H9 (cell line): ENCODE measurements around the gene UROS. TPM values are rescaled to one million over a fixed set of nuclear protein-coding genes. Genes with fewer than 3 reads are reported as not detected.

Experiments used
- DNase-seq: peaks from one replicate; pipeline ENCODE4 v3.0.0-alpha.2; 2017
- H2AFZ ChIP-seq: one replicate; pipeline ENCODE4 v1.6.1; 2013; ENCODE audit warnings: mild to moderate bottlenecking, low read length, control low read depth, moderate library complexity
- H2AK5ac ChIP-seq: 2 replicates; pipeline ENCODE4 v1.6.1; 2013; ENCODE audit warnings: low read length, control low read depth, mixed read lengths; ENCODE audit not compliant: insufficient read length
- H2BK120ac ChIP-seq: one replicate; pipeline ENCODE4 v1.6.1; 2013; ENCODE audit warnings: low read depth, mild to moderate bottlenecking, low read length, control low read depth, inconsistent platforms; ENCODE audit not compliant: poor library complexity, severe bottlenecking
- H2BK12ac ChIP-seq: 2 replicates; pipeline ENCODE4 v1.6.1; 2013; ENCODE audit warnings: low read length, control low read depth, mixed read lengths, low read depth; ENCODE audit not compliant: insufficient read length
- H2BK15ac ChIP-seq: 2 replicates; pipeline ENCODE4 v1.6.1; 2013; ENCODE audit warnings: low read depth, low read length, control low read depth
- H2BK20ac ChIP-seq: one replicate; pipeline ENCODE4 v1.6.1; 2013; ENCODE audit warnings: low read depth, mild to moderate bottlenecking, low read length, control low read depth, inconsistent platforms; ENCODE audit not compliant: poor library complexity, severe bottlenecking
- H2BK5ac ChIP-seq: 2 replicates; pipeline ENCODE4 v1.6.1; 2013; ENCODE audit warnings: low read length, control low read depth, mixed read lengths; ENCODE audit not compliant: insufficient read length
- H3K14ac ChIP-seq: 2 replicates; pipeline ENCODE4 v1.6.1; 2013; ENCODE audit warnings: low read length, control low read depth; ENCODE audit not compliant: insufficient read depth
- H3K18ac ChIP-seq: 2 replicates; pipeline ENCODE4 v1.6.1; 2013; ENCODE audit warnings: low read depth, mild to moderate bottlenecking, mixed read lengths, low read length, control low read depth; ENCODE audit not compliant: insufficient read length
- H3K23ac ChIP-seq: 2 replicates; pipeline ENCODE4 v1.6.1; 2013; ENCODE audit warnings: low read length, control low read depth, mixed read lengths, low read depth; ENCODE audit not compliant: insufficient read length
- H3K23me2 ChIP-seq: 2 replicates; pipeline ENCODE4 v1.6.1; 2013; ENCODE audit warnings: low read depth, mild to moderate bottlenecking, mixed read lengths, low read length, control low read depth; ENCODE audit not compliant: insufficient read length, poor library complexity, severe bottlenecking
- H3K27ac ChIP-seq: 2 replicates; pipeline ENCODE4 v1.5.1; 2013; ENCODE audit warnings: low read length, control low read depth, mixed read lengths, low read depth; ENCODE audit not compliant: insufficient read length
- H3K27me3 ChIP-seq: 2 replicates; pipeline ENCODE4 v1.6.1; 2013; ENCODE audit warnings: low read length, control low read depth, inconsistent platforms; ENCODE audit not compliant: insufficient read depth
- H3K4ac ChIP-seq: 2 replicates; pipeline ENCODE4 v1.6.1; 2013; ENCODE audit warnings: low read depth, mild to moderate bottlenecking, control low read depth, inconsistent platforms, low read length, moderate library complexity
- H3K4me1 ChIP-seq: 2 replicates; pipeline ENCODE4 v1.6.1; 2013; ENCODE audit warnings: low read length, control low read depth, inconsistent platforms; ENCODE audit not compliant: insufficient read depth
- H3K4me2 ChIP-seq: 2 replicates; pipeline ENCODE4 v1.6.1; 2013; ENCODE audit warnings: low read length, control low read depth, mixed read lengths; ENCODE audit not compliant: insufficient read length, insufficient read depth
- H3K56ac ChIP-seq: 2 replicates; pipeline ENCODE4 v1.6.1; 2013; ENCODE audit warnings: low read depth, mild to moderate bottlenecking, mixed read lengths, low read length, control low read depth; ENCODE audit not compliant: insufficient read length
- H3K79me1 ChIP-seq: 2 replicates; pipeline ENCODE4 v1.6.1; 2013; ENCODE audit warnings: low read depth, mild to moderate bottlenecking, moderate library complexity, low read length, control low read depth, inconsistent platforms; ENCODE audit not compliant: insufficient read depth, poor library complexity, severe bottlenecking
- H3K79me2 ChIP-seq: 2 replicates; pipeline ENCODE4 v1.6.1; 2013; ENCODE audit warnings: low read length, control low read depth, inconsistent platforms; ENCODE audit not compliant: insufficient read depth
- H3K9ac ChIP-seq: 2 replicates; pipeline ENCODE4 v1.6.1; 2013; ENCODE audit warnings: low read length, control low read depth, mixed read lengths; ENCODE audit not compliant: insufficient read length; ENCODE audit errors: extremely low read depth
- H3K9me3 ChIP-seq: one replicate; pipeline ENCODE4 v1.6.1; 2013; ENCODE audit warnings: low read depth, low read length, inconsistent platforms; ENCODE audit not compliant: control insufficient read depth
- H3T11ph ChIP-seq: one replicate; pipeline ENCODE4 v1.6.1; 2013; ENCODE audit warnings: mild to moderate bottlenecking, low read length, control low read depth, inconsistent platforms
- H4K20me1 ChIP-seq: one replicate; pipeline ENCODE4 v1.6.1; 2013; ENCODE audit not compliant: control insufficient read depth, insufficient read length, insufficient read depth
- H4K5ac ChIP-seq: 2 replicates; pipeline ENCODE4 v1.6.1; 2013; ENCODE audit warnings: low read depth, mild to moderate bottlenecking, mixed read lengths, low read length, control low read depth; ENCODE audit not compliant: insufficient read length
- H4K8ac ChIP-seq: replicated peaks from 2 replicates; pipeline ENCODE4 v1.6.1; 2013; ENCODE audit warnings: low read length, control low read depth, mixed read lengths, low read depth; ENCODE audit not compliant: insufficient read length
- H4K91ac ChIP-seq: 2 replicates; pipeline ENCODE4 v1.6.1; 2013; ENCODE audit warnings: low read depth, mild to moderate bottlenecking, moderate library complexity, mixed read lengths, low read length, control low read depth; ENCODE audit not compliant: insufficient read length
- H3K27ac Mint-ChIP-seq, 3 experiments: 2 replicates in 2 of 3; 3 replicates in 1 of 3; pipeline ENCODE4 v1.8.0; 2020 to 2021; ENCODE audit warnings: mixed read lengths in 3 of 3, mild to moderate bottlenecking in 1 of 3, moderate library complexity in 1 of 3
- H3K27me3 Mint-ChIP-seq: 2 replicates; pipeline ENCODE4 v1.8.0; 2021; ENCODE audit warnings: low read depth, mild to moderate bottlenecking, moderate library complexity, mixed read lengths
- H3K36me3 Mint-ChIP-seq, 3 experiments: 2 replicates in 2 of 3; 3 replicates in 1 of 3; pipeline ENCODE4 v1.8.0; 2020 to 2021; ENCODE audit warnings: low read depth in 3 of 3, mixed read lengths in 3 of 3; ENCODE audit not compliant: insufficient read depth in 1 of 3
- H3K4me1 Mint-ChIP-seq, 2 experiments: 2 replicates each; pipeline ENCODE4 v1.8.0; 2020; ENCODE audit warnings: mixed read lengths in 2 of 2
- H3K4me3 Mint-ChIP-seq, 2 experiments: 2 replicates in 1 of 2; 3 replicates in 1 of 2; pipeline ENCODE4 v1.8.0; 2020 to 2021; ENCODE audit warnings: mild to moderate bottlenecking in 2 of 2, mixed read lengths in 2 of 2, moderate library complexity in 1 of 2
- H3K9me3 Mint-ChIP-seq, 2 experiments: 2 replicates in 1 of 2; 3 replicates in 1 of 2; pipeline ENCODE4 v1.8.0; 2020; ENCODE audit warnings: mild to moderate bottlenecking in 2 of 2, mixed read lengths in 2 of 2, moderate library complexity in 1 of 2
- WGBS: extraction: QIAGEN DNeasy Blood & Tissue Kit; methylation state at CpG from one replicate; pipeline ENCODE4 v1.1.7; 2013; ENCODE audit warnings: missing lambda C conversion rate, low lambda C conversion rate, mixed read lengths; ENCODE audit not compliant: insufficient read length; ENCODE audit errors: extremely low coverage; 5-methylcytosine and 5-hydroxymethylcytosine counted together
- total RNA-seq: library from RNA; stranded (reverse); gene quantifications from 2 replicates; pipeline ENCODE4 v1.2.1, GENCODE V29; 2021
- TF ChIP-seq, protein P1 (sequence below): fragments of 200-600 bp; sonication (generic); conservative IDR thresholded peaks from 3 replicates; pipeline ENCODE4 v1.8.0; 2021; ENCODE audit warnings: antibody characterized with exemption, mild to moderate bottlenecking

The UROS gene
- total RNA-seq, 1 experiment from 2014 or later, result 42.3 TPM

DNA sequence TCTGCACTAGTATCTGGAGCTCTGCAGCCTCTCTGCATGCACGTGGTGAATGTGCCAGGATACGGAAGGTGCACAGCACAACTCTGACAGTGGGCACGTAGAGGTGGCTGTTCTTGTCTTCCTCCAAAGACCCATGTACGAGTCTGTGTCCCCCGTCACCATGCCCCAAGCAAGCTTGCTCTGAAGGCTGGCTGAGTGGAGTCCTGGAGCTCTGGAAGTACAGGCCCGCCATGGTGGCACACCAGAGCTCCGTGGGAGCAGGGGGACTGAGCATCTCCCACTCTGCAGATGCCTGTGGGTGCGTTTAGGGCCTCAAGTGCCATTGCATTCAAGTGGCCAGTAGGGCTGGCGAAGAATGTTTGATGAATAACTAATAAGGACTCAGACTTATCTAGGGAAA lies 17.3 kb upstream of the UROS start:
- Histone ChIP-seq H4K8ac (no peak overlapping the region), H3K79me1 (no peaks in the 10 kb centered on the region), H2AFZ (no peak overlapping the region), H3K27ac (no peak overlapping the region), H4K91ac (no peak overlapping the region), H3K23ac (no peak overlapping the region), H3T11ph (no peak overlapping the region), H4K5ac (no peak overlapping the region), H3K9ac (no peak overlapping the region), H4K20me1 (no peaks in the 10 kb centered on the region), H3K56ac (no peak overlapping the region), H2BK120ac (no peak overlapping the region), H2BK5ac (no peak overlapping the region), H3K14ac (no peak overlapping the region), H2BK20ac (no peak overlapping the region), H3K27me3 (no peaks in the 10 kb centered on the region), H2BK12ac (no peak overlapping the region), H2AK5ac (no peak overlapping the region), H3K23me2 (no peaks in the 10 kb centered on the region), H3K4me1 (no peaks in the 10 kb centered on the region), H3K4me2 (no peak overlapping the region), H3K79me2 (no peaks in the 10 kb centered on the region), H3K4ac (no peak overlapping the region), H3K18ac (no peak overlapping the region), H2BK15ac (no peak overlapping the region), H3K9me3 (no peaks in the 10 kb centered on the region)
- no peaks in the 10 kb centered on the region for H3K4me1 Mint-ChIP-seq
- no peak overlapping the region for H3K4me3 Mint-ChIP-seq
- no peaks in the 10 kb centered on the region for H3K9me3 Mint-ChIP-seq
- no peak overlapping the region; a peak in 1 of 7 replicates for H3K27ac Mint-ChIP-seq
- TF ChIP-seq, protein P1, sequence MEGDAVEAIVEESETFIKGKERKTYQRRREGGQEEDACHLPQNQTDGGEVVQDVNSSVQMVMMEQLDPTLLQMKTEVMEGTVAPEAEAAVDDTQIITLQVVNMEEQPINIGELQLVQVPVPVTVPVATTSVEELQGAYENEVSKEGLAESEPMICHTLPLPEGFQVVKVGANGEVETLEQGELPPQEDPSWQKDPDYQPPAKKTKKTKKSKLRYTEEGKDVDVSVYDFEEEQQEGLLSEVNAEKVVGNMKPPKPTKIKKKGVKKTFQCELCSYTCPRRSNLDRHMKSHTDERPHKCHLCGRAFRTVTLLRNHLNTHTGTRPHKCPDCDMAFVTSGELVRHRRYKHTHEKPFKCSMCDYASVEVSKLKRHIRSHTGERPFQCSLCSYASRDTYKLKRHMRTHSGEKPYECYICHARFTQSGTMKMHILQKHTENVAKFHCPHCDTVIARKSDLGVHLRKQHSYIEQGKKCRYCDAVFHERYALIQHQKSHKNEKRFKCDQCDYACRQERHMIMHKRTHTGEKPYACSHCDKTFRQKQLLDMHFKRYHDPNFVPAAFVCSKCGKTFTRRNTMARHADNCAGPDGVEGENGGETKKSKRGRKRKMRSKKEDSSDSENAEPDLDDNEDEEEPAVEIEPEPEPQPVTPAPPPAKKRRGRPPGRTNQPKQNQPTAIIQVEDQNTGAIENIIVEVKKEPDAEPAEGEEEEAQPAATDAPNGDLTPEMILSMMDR, result no peak
- DNase-seq, result no peak
- H3K36me3 Mint-ChIP-seq, result peaks cover 14 to 56% (median 46%) of the 10 kb centered on the region in 3 experiments; a peak in 5 of 7 replicates
- H3K27me3 Mint-ChIP-seq, result no peaks in the 10 kb centered on the region
- WGBS, result no CpG with 5 or more reads among the region's 9 CpGs
